ENCODE measurements around the gene FAM169A. TPM values are rescaled to one million over a fixed set of nuclear protein-coding genes. Genes with fewer than 3 reads are reported as not detected.
"Not testable (repeated sequence)": the region's sequence is repeated elsewhere in the genome, so short reads cannot be mapped to it uniquely, and the experiment has no call there.

Gene FAM169A, protein sequence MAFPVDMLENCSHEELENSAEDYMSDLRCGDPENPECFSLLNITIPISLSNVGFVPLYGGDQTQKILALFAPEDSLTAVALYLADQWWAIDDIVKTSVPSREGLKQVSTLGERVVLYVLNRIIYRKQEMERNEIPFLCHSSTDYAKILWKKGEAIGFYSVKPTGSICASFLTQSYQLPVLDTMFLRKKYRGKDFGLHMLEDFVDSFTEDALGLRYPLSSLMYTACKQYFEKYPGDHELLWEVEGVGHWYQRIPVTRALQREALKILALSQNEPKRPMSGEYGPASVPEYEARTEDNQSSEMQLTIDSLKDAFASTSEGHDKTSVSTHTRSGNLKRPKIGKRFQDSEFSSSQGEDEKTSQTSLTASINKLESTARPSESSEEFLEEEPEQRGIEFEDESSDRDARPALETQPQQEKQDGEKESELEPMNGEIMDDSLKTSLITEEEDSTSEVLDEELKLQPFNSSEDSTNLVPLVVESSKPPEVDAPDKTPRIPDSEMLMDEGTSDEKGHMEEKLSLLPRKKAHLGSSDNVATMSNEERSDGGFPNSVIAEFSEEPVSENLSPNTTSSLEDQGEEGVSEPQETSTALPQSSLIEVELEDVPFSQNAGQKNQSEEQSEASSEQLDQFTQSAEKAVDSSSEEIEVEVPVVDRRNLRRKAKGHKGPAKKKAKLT
- total RNA-seq: 0.13 and 0.71 TPM in 2 replicates

DNA sequence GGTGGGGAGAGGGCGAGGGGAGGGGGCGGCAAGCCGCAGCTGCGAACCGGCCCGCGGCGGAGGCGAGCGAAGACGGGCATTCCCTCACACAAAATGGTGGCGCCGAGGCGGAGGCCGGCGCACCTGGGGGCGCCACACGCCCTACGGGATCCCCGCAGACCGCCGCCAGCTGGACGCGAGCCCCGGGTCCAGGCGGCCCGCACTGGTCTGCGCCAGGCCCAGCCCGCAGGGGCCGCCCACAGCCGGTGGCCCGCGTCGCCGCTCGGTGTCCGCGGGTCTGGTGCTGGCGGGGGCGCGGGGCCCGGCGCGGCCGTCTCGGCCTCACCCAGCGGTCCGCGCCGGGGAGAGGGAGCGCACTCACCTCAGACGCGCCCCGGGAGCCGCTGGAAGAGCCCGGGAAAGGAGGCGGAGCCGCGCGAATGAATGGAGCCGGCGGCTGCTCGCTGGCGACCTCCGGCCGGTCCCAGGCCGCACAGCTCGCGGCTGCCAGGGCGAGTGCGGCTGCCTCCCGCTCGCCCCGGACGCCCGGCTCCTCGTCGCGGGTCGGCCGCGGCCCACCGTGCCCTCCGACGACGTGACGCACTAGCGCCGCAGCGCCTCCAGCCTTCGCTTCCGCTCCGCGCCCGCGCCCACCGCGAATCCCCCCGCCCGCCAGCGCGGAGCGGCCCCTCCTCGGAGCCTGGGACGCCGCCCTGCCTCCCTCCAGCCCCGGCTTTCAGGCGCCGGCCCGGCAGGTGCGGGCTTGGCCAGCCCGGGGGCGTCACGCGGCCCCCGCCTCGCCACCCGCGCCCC lies at the start of gene FAM169A:
Gene FAM169A (minus strand): TSS at position 584 of the 792 bp plus-strand sequence. CDS start 24,711 bp downstream, outside the sequence.
- no peak for DNase-seq (ENCODE audit: low read depth, low spot score)

DNA sequence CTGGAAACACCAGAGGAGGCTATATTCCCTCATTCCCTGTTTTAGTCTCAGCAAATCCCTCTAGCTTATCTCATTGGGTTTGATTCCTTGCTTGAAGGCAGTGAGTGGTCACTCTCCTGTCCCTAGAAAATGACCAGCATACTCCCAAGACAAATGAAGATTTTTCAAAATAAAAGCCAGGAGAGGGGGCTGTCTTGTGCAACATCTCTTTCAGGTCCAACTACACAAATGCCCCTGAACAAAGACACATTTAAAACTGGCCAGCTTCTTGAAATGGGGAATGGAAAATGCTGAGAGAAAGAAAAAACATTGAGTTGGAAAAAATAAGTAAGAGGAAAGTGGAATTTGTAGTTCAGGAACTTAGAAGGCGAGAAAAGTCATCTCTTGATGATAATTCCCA lies 49.3 kb upstream of the FAM169A start:
- no peak for DNase-seq (ENCODE audit: low read depth, low spot score)

DNA sequence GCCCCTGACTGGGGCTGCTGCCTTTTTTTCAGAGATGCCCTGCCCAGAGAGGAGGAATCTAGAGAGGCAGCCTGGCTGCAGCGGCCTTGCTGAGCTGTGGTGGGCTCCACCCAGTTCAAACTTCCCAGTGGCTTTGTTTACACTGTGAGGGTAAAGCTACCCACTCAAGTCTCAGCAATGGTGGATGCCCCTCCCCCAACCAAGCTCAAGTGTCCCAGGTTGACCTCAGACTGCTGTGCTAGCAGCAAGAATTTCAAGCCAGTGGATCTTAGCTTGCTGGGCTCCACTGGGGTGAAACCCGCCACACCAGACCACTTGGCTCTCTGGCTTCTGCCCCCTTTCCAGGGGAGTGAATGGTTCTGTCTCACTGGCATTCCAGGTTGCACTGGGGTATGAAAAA lies 45.2 kb upstream of the FAM169A start:
- not testable (repeated sequence) for DNase-seq (ENCODE audit: low read depth, low spot score)

DNA sequence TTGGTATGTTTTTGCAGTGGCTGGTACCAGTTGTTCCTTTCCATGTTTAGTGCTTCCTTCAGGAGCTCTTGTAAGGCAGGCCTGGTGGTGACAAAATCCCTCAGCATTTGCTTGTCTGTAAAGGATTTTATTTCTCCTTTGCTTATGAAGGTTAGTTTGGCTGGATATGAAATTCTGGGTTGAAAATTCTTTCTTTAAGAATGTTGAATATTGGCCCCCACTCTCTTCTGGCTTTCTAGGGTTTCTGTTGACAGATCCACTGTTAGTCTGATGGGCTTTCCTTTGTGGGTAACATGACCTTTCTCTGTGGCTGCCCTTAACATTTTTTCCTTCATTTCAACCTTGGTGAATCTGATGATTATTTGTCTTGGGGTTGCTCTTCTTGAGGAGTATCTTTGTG lies 43.7 kb upstream of the FAM169A start:
- DNase-seq (ENCODE audit: low read depth, low spot score): not testable (repeated sequence)

DNA sequence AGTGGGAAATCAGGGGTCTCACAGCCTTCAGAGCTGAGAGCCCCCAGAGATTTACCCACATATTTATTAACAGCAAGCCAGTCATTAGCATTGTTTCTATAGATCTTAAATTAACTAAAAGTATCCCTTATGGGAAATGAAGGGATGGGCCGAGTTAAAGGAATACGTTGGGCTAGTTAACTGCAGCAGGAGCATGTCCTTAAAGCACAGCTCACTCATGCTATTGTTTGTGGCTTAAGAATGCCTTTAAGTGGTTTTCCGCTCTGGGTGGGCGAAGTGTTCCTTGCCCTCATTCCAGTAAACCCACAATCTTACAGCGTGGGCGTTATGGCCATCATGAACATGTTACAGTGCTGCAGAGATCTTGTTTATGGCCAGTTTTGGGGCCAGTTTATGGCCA lies 42.0 kb upstream of the FAM169A start:
- DNase-seq (ENCODE audit: low read depth, low spot score): not testable (repeated sequence)

DNA sequence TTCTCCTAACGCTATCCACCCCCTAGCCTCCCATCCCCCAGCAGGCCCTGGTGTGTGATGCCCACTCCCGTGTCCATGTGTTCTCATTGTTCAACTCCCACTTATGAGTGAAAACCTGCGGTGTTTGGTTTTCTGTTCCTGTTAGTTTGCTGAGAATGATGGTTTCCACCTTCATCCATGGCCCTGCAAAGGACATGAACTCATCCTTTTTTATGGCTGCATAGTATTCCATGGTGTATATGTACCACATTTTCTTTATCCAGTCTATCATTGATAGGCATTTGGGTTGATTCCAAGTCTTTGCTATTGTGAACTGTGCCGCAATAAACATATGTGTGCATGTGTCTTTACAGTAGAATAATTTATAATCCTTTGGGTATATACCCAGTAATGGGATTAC lies 38.5 kb upstream of the FAM169A start:
- not testable (repeated sequence) for DNase-seq (ENCODE audit: low read depth, low spot score)

DNA sequence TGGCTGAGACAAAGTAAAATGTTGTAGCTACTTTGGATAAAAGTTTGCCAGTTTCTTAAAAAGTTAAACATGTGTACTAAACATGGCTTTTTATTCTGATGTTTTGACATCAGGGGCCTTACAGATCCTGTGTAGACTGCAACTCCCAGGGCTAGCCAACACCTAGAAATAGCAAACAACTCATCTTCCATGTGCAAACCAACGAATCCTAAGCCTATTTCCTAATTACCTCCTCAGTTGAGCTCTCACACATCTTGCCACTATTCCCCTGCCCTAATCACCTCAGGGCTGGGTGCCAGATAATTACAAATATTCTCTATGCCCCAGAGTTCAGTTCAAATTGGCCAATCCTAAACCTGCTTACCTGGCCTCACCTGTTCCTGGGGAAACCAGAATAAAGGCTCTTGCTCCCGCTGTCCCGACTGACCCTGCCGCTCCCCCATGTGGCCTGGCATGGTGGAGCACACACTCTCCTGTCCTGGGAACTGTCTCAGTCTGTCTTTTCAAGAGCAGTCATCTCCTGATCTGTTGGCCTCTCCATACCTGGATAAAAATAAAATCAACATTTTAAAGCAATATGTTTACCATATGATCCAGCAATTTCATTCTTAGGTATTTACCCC lies 37.1 kb upstream of the FAM169A start:
- DNase-seq (ENCODE audit: low read depth, low spot score): no peak

DNA sequence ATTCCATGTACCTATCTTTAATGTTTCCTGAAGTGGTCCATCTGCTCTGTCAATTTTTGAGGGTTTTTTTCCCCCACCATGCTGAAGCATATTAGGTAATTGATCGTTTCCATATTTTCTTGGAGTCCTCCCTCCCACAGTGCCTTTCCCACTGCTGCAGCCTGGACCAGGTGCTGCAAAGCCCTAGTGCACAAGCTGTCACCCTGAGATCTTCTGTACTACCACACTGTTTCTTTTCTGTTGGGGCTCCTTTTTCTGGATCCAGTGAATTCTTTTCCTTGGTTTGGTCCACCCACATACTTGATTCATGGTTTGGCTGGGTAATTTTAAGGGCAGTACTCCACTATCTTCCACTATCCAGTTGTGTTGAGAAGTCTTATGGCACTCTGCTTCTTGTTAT lies 30.9 kb upstream of the FAM169A start:
- no peak for DNase-seq (ENCODE audit: low read depth, low spot score)

DNA sequence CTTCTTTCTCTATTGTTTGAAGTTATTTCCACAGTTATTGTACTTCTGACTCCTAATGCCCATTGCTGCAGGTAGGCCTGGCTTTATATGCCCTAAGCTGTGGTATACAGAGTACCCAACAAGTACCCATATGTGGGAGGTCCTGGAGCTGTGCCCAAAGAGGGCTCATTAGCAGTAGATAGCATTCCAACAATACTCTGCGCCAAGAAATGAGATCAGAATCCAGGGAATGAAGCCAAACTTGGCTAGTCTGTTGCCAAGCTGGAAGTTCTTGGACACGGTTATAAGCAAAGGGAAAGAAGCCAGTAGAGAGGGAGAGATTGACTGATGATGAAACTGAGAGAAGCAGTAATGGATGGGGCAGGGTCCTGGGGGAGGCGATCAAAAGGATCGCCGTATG lies 29.7 kb upstream of the FAM169A start:
- DNase-seq (ENCODE audit: low read depth, low spot score): peak; percentile 47

DNA sequence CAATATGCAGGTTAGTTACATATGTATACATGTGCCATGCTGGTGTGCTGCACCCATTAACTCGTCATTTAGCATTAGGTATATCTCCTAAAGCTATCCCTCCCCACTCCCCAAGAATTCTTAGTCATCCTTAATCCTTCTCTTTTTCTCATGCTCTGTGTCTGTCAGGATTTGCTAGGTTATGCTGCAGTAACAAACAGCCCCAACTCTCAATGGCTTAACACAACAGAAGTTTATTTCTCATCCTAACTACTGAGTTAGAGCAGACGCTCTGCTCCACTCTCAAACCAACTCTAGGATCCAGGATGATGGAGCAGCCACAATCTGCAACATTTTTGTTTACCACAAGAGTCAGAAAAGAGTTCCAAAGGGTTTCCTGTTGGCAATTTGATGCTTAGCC lies 28.2 kb upstream of the FAM169A start:
- DNase-seq (ENCODE audit: low read depth, low spot score): no peak

DNA sequence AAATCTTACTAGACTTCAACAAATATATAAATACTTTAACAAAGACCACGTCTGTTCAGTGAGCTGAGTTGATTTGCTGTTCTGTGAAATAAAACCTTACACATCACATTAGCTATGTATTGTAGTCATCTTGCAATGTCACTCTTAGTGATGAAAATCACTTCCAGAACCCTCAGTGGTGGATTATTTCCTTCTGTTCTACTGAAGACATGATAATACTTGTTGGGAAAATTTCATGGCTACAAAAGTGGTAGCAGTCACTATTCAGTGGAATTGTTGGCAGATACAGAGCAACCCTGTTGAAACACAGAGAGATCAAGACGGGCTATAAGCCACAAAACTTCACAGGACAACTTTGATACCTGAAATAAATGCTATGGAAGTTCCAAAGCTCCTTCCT lies 26.7 kb upstream of the FAM169A start:
- DNase-seq (ENCODE audit: low read depth, low spot score): no peak

DNA sequence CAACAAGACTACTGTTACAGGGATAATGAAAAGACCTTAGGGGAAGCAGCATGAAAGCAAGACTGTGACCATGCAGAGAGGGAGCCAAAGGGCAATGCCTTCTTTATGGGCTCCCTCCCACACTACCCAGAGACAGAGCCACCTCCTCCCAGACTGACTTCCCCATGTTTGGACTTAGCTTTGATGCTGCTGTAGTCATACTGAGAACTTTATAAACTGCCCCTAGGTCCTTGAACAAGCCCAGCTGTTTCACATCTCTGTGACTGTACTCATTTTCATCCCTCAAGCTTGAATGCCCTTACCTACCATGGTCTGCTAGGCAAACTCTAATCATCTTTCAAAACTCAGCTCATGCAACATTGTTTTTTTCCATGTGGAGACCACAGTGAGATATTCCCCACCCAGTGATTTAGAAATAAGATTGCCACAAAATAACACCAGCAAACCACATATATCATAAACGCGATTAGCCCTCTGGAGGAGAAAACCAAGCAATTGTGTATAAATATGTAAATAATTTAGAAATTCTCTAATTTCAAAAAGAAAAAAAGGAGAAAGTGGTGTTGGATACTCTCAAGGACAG lies 23.4 kb upstream of the FAM169A start:
- DNase-seq (ENCODE audit: low read depth, low spot score): no peak

DNA sequence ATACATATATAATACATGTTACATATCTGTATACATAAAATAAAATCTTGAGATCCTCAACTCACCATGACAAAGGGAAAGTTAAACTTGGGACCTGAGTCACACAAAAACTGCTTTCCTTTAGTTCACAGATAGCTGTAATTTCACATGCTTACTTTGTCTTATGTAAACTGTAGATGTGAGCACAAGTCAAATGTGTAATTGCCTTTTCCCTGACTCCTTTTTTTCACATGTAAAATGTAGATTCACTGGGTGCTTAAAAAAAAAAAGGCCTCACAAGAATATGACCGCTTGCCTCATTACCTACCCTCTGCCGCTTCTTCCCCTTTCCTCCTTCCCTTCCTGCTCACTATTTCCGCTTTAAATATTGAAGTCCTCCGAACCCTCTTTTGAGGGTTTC lies 21.9 kb upstream of the FAM169A start:
- no peak for DNase-seq (ENCODE audit: low read depth, low spot score)

DNA sequence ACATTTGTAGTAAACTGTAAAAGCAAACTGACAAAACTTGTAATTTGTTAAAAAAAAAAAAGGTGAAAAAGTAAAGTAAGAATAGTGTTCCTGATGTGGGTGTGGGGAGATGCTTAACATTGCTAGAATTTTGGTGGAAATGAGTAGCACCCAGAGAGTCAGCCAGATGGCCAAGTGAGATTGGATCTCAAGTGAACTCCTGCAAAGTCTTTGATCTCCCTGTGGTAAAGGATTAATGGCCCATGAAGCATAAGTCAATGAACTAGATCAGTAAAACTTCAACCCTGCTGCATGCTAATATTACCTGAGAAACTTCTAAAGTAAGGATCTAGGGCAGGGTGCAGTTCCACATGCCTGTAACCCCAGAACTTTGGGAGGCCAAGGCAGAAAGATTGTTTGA lies 19.0 kb upstream of the FAM169A start:
- no peak for DNase-seq (ENCODE audit: low read depth, low spot score)

DNA sequence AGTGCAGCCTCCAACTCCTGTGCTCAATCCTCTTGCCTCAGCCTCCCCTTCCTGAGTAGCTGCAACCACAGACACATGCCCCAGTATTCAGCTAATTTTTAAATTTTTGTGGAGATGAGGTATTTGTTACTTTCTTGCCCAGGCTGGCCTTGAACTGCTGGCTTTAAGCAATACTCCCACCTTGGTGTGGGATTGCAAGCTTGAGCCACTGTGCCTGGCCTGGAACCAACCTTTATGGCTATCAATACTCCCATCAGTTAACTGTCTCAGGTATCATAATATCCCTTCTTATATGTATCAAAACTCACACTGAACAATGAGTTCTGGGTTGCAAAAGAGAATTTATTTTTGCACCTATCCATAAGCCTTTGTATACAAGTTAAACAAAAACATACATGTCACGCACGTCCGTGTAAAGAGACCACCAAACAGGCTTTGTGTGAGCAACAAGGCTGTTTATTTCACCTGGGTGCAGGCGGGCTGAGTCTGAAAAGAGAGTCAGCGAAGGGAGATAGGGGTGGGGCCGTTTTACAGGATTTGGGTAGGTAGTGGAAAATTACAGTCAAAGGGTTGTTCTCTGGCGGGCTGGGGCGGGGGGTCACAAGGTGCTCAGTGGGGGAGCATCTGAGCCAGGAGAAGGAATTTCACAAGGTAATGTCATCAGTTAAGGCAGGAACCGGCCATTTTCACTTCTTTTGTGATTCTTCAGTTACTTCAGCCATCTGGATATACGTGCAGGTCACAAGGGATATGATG lies 16.4 kb upstream of the FAM169A start:
- not testable (repeated sequence) for DNase-seq (ENCODE audit: low read depth, low spot score)

DNA sequence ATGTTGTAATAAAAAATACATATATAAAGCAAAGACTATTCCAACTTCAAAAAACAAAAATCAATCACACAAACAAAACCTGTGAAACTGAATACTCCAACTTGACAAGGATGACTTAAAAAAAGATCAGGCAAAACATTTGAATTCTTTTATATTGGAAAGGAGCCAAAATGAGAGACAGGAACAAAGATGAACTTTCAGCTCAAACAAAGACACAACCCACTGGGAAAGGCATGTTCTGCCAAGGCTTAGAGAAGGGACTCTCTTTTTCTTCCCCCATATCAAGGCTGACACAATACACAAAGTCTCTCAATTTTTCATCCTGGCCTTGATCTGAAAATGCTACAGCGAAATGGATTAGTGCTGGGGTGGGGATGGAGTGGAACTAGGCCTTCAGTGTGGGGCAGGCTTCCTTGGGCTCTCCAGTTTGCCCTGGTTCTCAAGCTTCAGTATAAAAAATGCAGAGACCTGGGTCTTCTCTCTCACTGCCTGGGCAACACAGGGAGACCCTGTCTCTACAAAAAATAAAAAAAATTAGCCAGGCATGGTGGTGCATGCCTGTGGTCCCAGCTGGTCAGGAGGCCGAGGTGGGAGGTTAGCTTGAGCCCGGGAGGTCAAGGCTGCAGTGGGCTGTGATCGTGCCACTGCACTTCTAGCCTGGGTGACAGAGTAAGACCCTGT lies 11.6 kb upstream of the FAM169A start:
- DNase-seq (ENCODE audit: low read depth, low spot score): no peak

DNA sequence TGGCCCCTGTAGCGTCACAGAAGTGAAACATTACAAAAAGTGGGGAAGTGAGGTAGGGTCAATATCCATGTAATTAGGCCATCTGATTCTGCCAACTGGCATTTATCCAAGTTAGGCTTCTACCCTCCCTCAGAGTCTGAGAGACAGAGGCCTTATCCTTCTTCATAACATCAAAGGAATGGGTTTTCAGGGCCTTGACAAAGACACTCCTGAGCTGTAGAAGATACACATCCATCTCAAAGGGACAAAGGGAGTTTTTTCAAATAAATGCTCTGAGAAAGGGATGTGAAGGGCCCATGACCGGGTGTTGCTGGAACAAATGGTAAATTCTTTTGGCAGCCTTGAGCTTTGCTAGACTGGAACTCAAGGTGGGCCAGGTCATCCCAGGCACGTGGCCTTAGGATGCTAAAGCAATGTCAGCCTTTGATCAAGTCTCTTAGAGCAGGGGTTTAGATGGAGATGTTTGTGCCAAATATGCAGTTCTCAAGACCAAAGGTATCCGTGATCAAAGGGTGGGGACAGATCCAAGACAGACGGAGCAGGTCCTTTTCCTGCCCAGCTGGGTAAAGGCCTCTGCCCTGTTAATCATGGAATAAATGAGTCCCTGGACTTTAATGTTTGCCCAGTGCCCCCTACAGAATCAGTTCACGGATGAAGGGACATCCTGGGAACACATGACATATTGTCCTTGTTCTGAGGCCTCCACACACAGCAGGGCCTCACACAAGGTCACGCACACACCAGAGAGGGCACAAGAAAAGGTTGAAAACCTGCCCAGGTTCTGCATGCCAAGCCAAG lies 10.0 kb upstream of the FAM169A start:
- no peak for DNase-seq (ENCODE audit: low read depth, low spot score)

DNA sequence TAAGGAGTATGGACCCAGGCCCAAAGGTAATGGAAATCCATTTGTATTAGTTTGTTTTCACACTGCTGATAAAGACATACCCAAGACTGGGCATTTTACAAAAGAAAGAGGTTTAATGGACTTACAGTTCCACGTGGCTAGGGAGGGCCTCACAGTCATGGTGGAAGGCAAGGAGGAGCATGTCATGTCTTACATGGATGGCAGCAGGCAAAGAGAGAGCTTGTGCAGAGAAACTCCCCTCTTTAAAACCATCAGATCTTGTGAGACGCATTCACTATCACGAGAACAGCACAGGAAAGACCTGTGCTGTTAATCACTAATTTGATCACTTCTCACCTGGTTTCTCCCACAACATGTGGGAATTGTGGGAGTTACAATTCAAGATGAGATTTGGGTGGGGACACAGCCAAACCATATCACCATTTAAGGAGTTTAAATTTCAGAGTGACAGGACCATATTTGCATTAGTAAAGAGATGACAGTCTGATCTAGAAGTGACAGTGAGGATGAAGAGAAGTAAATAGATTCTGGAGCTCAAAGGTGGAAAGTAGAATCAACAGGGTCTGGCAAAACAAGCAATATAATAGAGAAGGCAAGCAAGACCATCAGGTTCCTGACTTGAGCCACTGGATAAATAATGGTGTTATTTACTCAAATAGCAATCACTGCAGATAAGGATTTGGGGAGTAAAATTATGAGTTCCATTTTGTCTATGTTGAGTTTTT lies 7.5 kb upstream of the FAM169A start:
- DNase-seq (ENCODE audit: low read depth, low spot score): no peak
